Panc1 (cell line): ENCODE measurements around the gene RPRD1A. TPM values are rescaled to one million over a fixed set of nuclear protein-coding genes. Genes with fewer than 3 reads are reported as not detected.

Source experiments
- ATAC-seq: fragments of 200-7000 bp; cut with Tn5 transposase; 2 replicates; pipeline ENCODE4 v1.9.1; 2020; ENCODE audit warnings: mild to moderate bottlenecking, moderate library complexity
- BruUV-seq: library from RNA; stranded (reverse); fragments of 400-500 nt; replicated peaks from 2 replicates; lab custom pipeline; 2021; lab: Mats Ljungman, UMichigan
- CTCF ChIA-PET: fragments of 300-600 bp; sonication (Branson Sonifier 250); formaldehyde crosslinking; loops from one replicate; lab custom pipeline; 2022; ENCODE audit warnings: antibody characterized with exemption; lab: Charles Lee
- POLR2A ChIA-PET: fragments of 300-600 bp; sonication (Branson Sonifier 250); formaldehyde crosslinking; loops from one replicate; lab custom pipeline; 2022; ENCODE audit warnings: antibody characterized with exemption; lab: Charles Lee
- DNase-seq: peaks from one replicate; pipeline ENCODE4 v3.0.0-alpha.2; 2010; ENCODE audit warnings: low read depth, low spot score
- H3K27ac ChIP-seq: 2 replicates; pipeline ENCODE4 v1.5.1; 2011; ENCODE audit warnings: mild to moderate bottlenecking, low read length, inconsistent platforms
- H3K27me3 ChIP-seq: fragments of 200-500 bp; sonication (Bioruptor generic); 2 replicates; pipeline ENCODE4 v1.6.0; 2014; ENCODE audit warnings: low read length, inconsistent platforms; ENCODE audit not compliant: control insufficient read depth, insufficient read depth
- H3K36me3 ChIP-seq: fragments of 200-500 bp; sonication (Bioruptor generic); 2 replicates; pipeline ENCODE4 v1.5.1; 2014; ENCODE audit warnings: inconsistent platforms, mild to moderate bottlenecking, low read length, moderate library complexity; ENCODE audit not compliant: control insufficient read depth, insufficient read depth
- H3K4me1 ChIP-seq: 2 replicates; pipeline ENCODE4 v1.5.1; 2011; ENCODE audit warnings: inconsistent platforms, mild to moderate bottlenecking, low read length, moderate library complexity; ENCODE audit not compliant: control insufficient read depth, insufficient read depth
- H3K4me3 ChIP-seq, 2 experiments: 2 replicates each; pipeline ENCODE4 v1.5.1; 2011 to 2012; ENCODE audit warnings: low read depth in 2 of 2, low read length in 2 of 2, mild to moderate bottlenecking in 2 of 2, inconsistent platforms in 1 of 2, moderate library complexity in 1 of 2
- H3K9me3 ChIP-seq: fragments of 200-500 bp; sonication (Bioruptor generic); 2 replicates; pipeline ENCODE4 v1.5.1; 2014; ENCODE audit warnings: low read depth, mild to moderate bottlenecking, inconsistent platforms, low read length, moderate library complexity; ENCODE audit not compliant: control insufficient read depth, insufficient read depth
- POLR2AphosphoS5 ChIP-seq: IDR thresholded peaks from 2 replicates; pipeline ENCODE4 v1.6.1; 2012; ENCODE audit warnings: mild to moderate bottlenecking, low read depth, low read length, moderate library complexity
- SIN3A ChIP-seq: IDR thresholded peaks from 2 replicates; pipeline ENCODE4 v1.6.1; 2012; ENCODE audit warnings: low read depth, mild to moderate bottlenecking, low read length, moderate library complexity, borderline replicate concordance; ENCODE audit not compliant: insufficient read depth
- TCF7L2 ChIP-seq: IDR thresholded peaks from 2 replicates; pipeline ENCODE4 v1.6.1; 2011; ENCODE audit warnings: mild to moderate bottlenecking, low read depth, low read length, inconsistent platforms
- in situ Hi-C: cut with HindIII; loops from 2 replicates; pipeline ENCODE4 v1.10.0; 2016; ENCODE audit warnings: low sequenced_read_pairs, low pct_unique_long_range_greater_than_20kb
- intact Hi-C: fragments of 100-400 bp; cut with micrococcal nuclease; formaldehyde crosslinking; loops from one replicate; pipeline ENCODE4 v1.10.0; 2022; ENCODE audit not compliant: unreplicated experiment
- total RNA-seq: library from RNA; stranded (reverse); gene quantifications from one replicate; pipeline ENCODE4 v1.2.1, GENCODE V29; 2021; ENCODE audit not compliant: unreplicated experiment
- TF ChIP-seq, protein P1 (sequence below), 2 experiments: IDR thresholded peaks; 2 replicates each; pipeline ENCODE4 v1.6.1; 2011 to 2012; ENCODE audit warnings: low read depth in 2 of 2, control low read depth in 1 of 2, low read length in 1 of 2, mild to moderate bottlenecking in 1 of 2, moderate library complexity in 1 of 2; ENCODE audit not compliant: insufficient read depth in 1 of 2
- TF ChIP-seq, protein P2 (sequence below): fragments of 450-650 bp; IDR thresholded peaks from 2 replicates; pipeline ENCODE4 v1.5.1; 2017; ENCODE audit warnings: mild to moderate bottlenecking

RPRD1A gene
- total RNA-seq, 1 experiment from 2014 or later = 44.0 TPM

DNA sequence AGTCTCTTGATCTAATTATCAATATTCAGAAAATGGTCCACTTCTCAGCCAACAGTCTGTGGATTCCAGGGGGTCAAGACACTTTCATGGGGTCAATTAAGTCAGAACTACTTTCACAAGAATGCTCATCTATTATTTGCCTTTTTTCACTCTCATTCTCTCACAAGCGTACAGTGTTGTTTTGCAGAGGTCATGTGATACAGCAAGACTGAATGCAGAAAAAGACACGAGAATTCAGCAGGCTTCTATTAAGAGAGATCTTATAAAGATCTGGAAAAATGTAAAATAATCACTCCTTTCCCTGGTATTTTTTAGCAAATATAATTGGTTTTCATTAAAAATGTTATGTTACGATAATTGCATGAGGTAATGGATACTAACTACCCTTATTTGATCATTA lies 8.7 kb downstream of the RPRD1A start:
- H3K27me3 ChIP-seq = no peaks in the 10 kb centered on the region
- in situ Hi-C loops (no loop called here), intact Hi-C loops (no loop called here)
- ChIA-PET CTCF (no interaction called here), POLR2A (no interaction called here)
- H3K9me3 ChIP-seq = no peaks in the 10 kb centered on the region
- no TSS peak for BruUV-seq
- TF ChIP-seq, protein P1, sequence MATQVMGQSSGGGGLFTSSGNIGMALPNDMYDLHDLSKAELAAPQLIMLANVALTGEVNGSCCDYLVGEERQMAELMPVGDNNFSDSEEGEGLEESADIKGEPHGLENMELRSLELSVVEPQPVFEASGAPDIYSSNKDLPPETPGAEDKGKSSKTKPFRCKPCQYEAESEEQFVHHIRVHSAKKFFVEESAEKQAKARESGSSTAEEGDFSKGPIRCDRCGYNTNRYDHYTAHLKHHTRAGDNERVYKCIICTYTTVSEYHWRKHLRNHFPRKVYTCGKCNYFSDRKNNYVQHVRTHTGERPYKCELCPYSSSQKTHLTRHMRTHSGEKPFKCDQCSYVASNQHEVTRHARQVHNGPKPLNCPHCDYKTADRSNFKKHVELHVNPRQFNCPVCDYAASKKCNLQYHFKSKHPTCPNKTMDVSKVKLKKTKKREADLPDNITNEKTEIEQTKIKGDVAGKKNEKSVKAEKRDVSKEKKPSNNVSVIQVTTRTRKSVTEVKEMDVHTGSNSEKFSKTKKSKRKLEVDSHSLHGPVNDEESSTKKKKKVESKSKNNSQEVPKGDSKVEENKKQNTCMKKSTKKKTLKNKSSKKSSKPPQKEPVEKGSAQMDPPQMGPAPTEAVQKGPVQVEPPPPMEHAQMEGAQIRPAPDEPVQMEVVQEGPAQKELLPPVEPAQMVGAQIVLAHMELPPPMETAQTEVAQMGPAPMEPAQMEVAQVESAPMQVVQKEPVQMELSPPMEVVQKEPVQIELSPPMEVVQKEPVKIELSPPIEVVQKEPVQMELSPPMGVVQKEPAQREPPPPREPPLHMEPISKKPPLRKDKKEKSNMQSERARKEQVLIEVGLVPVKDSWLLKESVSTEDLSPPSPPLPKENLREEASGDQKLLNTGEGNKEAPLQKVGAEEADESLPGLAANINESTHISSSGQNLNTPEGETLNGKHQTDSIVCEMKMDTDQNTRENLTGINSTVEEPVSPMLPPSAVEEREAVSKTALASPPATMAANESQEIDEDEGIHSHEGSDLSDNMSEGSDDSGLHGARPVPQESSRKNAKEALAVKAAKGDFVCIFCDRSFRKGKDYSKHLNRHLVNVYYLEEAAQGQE (IDR thresholded peaks at IDR 0.05; ENCODE audit: insufficient read depth in 1 of 2, low read depth in 2 of 2, low read length in 1 of 2) = no peak
- TF ChIP-seq POLR2AphosphoS5 (no peak), TCF7L2 (no peak), SIN3A (no peak)
- TF ChIP-seq, protein P2, sequence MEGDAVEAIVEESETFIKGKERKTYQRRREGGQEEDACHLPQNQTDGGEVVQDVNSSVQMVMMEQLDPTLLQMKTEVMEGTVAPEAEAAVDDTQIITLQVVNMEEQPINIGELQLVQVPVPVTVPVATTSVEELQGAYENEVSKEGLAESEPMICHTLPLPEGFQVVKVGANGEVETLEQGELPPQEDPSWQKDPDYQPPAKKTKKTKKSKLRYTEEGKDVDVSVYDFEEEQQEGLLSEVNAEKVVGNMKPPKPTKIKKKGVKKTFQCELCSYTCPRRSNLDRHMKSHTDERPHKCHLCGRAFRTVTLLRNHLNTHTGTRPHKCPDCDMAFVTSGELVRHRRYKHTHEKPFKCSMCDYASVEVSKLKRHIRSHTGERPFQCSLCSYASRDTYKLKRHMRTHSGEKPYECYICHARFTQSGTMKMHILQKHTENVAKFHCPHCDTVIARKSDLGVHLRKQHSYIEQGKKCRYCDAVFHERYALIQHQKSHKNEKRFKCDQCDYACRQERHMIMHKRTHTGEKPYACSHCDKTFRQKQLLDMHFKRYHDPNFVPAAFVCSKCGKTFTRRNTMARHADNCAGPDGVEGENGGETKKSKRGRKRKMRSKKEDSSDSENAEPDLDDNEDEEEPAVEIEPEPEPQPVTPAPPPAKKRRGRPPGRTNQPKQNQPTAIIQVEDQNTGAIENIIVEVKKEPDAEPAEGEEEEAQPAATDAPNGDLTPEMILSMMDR = no peak
- ATAC-seq (no peak), DNase-seq (no peak)
- no peak overlapping the region for H3K27ac ChIP-seq
- H3K4me1 ChIP-seq = no peaks in the 10 kb centered on the region; the same call in 1 of the 2 replicates
- no peak overlapping the region for H3K4me3 ChIP-seq
- no peaks in the 10 kb centered on the region for H3K36me3 ChIP-seq

DNA sequence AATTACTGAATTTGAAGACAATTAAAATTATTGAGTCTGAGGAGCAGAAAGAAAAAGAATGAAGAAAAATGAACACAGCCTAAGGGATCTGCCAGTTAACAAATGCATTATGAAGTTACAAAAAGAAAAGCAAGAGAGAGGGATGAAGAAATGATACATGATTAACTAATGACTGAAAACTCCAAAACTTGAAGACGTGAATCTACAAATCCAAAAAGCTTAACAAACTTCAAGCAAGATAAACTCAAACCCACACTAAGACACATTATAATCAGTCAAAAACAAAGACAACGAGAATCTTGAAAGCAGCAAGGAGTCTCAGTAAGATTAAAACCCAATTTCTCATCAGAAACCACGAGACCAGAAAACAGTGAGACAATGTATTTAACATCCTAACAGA lies 15.6 kb downstream of the RPRD1A start:
- in situ Hi-C loops (no loop called here), intact Hi-C loops (no loop called here)
- no peaks in the 10 kb centered on the region for H3K4me1 ChIP-seq
- no peak overlapping the region for H3K4me3 ChIP-seq
- peaks cover 8% of the 10 kb centered on the region; the same call in 1 of the 2 replicates for H3K9me3 ChIP-seq
- TF ChIP-seq POLR2AphosphoS5 = no peak
- TF ChIP-seq TCF7L2 = no peak
- TF ChIP-seq, protein P2 = no peak
- ATAC-seq (no peak), DNase-seq (no peak)
- H3K27me3 ChIP-seq = no peaks in the 10 kb centered on the region
- H3K36me3 ChIP-seq = no peaks in the 10 kb centered on the region
- no TSS peak for BruUV-seq
- H3K27ac ChIP-seq = no peak overlapping the region
- POLR2A ChIA-PET = no interaction called here
- CTCF ChIA-PET = no interaction called here
